NCI-H1092 treated with DMSO at 0.1 percent for 48 hours (cell line): ENCODE data around the gene FOXP4.
A peak's percentile ranks its signal among the peaks of the same experiment; 100 is the strongest.
"Not testable (repeated sequence)": the region's sequence is repeated elsewhere in the genome, so short reads cannot be mapped to it uniquely, and the experiment has no call there.

Experiments used
- DNase-seq: peaks from one replicate; lab custom pipeline; 2025; lab: John Stamatoyannopoulos, UW

FOXP4 gene

DNA sequence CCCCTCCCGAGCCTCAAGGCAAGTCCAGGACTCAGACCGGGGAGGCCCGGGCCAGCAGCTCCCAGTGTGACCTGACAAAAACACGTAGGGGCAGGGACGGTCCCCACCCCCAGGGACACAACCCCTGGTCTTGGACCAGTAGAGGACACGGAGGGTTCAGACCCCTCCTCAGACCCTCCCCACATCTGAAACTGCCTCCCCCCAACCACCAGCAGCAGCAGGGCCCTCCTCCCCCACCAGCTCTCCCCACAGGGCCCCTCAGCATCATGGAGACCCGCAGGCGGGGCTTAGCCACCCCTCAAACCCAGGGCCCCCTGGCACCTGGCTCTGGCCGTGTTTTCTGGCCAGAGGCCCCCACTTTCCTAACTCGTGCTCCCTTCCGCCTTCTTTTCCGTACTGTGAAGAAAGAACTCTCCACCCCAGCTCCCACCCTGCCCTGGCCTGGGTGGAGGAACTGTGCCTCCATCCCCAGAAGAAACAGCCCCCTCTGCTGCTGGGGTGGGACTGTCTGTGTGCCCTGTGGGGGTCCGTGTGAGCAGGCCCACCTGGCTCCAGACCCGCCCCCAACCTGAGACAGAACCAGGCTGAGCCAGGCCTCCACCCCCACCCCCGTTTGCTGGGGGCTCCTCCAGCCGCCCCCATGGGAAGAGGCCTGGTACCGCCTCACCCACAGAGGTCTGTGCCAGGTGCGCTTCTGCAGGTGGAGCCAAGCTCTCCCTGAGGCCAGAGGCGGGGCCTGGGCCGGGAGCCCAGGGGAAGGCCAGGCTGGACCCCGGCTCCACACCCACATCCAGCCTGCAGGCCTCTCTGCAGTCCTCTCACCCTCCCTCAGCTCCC, 53.1 kb downstream of the FOXP4 start:
- DNase-seq: no peak

DNA sequence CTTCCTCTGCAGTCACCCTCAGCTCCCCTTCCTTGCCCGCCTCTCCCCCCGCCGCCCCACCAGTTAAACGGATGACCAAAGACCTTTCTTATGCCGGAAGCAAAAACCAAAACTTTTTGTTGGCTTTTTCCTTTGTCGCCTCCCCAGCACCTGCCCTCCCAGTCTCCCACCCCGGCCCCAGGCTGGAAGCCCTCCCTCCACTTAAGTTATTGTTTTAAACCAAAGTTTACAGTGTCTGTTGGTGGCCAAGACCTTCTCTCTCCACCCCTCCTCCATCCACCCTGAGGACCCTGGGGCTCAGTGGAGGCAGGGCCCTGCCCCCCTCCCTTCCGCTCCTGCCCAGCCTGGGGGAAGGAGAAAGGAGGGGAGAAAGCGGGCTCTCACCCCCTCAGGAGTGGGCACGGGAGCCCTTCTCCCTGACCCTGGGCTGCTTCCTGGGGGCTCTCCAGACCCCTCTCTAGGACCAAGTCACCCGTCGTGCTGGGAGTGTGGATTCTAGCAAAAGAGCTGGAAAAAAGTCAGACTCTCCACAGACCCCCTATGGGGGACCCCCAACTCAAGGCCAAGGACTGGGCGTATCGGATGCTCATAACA, 53.8 kb downstream of the FOXP4 start:
- DNase-seq: no peak

DNA sequence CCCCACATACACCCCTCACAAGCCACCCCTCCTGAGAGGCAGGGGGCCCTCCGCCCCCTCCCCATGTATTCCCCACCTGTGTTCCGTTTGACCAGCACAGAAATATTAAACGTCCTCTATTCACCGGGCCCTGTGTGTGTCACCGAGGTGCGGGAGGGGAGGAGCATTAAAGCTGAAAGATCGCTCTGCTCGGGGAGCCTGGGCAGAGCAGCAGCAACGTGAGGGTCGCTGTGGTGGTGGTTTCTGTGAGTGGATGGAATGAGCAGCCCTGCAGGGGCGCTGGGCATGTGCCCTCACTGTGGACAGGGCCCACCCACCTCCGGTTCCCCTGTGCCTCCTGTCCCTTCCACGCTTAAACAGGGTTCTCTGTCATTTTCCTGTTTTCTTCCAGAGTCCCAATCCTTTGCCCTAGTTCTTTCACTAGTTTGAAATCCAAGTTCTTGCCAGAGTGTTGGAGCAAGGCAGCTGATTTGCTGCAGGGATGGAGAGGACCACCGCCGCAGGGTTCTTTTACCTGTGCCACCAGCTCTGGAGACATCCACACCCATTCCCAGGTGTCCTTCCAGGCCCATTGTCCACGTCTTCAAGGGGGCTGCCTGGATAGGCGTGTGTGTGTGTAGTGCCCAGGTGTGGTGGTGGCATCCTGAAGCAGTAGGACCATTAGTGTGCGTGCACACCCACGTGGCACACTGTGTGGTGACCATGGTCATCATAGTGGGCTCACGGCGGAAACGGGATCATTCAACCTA, 54.5 kb downstream of the FOXP4 start:
- no peak for DNase-seq

DNA sequence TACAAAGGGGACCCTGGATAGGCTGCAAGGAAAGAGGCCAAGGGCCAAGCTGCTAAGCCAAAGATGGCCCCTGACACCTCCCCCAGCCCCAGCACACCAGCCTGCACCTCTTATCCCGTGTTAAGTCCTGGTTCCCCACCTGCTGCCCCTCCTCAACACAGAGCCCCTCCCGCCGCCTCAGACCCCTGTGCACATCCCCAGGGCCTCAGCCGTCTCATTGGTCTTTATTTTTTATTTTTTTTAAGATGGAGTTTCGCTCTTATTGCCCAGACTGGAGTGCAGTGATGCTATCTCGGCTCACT, 55.0 kb downstream of the FOXP4 start:
- DNase-seq: no peak

DNA sequence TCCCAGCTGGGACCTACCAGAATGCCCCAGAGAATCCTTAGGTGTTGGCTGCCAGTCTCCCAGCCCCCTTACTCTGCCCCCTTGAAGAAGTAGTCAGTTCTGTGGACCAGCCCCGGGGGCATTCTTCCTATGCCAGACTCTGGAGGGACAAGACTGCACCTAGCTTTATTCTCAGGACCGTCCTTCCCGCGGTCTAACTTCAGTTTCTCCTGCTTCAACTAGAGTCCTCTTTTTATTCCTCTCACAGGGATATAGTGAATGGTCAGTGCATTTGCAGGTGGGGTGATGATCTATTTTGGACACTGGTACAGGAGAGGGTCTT, 56.2 kb downstream of the FOXP4 start:
- DNase-seq: no peak

DNA sequence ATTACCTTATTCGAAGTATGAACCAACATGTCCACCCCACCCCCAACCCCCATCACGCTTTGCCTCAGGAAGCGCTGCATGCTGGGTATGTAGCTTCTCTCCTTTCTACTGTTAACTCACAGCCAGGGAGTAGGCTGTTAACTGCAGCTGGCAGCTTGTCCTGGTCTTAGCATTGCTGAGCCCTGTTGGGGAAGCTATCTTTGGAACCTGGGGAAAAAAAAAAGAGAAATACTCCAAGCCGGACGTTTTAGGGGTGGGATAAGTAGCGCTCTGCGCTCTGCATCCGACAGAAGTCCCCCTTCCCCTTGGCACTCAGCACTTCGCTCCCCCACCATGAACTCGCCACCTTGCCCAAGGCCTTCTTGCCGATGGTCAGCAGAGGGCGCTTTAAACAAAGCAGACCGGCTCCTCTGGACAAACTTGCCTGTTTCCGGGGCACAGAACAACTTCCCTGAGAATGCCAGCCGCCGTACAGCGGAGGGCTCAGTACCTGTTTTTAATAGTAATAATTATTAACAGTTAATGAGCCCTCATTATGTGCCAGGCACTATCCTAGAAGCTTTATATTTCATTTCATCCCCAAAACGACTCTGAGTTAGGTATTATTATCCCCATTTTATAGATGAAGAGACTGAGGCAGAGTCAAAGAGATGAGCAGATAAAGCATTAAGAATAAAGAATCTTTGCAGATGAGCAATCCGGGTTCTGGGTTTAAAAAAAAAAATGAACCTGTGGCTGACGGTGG, 56.9 kb downstream of the FOXP4 start:
- DNase-seq: peak; percentile 81

DNA sequence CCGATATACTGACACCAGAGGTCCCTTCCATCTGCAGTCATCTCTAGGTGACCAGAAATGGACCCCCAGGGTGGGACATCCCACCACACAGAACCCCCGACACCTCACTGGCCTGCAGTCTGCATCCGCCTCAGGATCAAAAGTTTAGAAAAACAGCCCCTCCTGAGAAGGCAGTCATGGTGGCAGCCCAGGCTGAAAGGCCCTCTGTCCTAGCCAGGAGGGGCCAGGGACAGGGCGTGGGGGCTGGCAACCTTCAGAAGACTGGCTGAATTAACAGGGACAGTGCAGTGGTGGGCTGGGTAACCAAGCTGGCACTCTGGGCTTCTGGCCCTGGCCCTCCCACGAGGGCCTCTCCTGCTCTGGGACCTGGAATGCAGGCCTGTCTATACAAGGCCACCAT, 57.8 kb downstream of the FOXP4 start:
- DNase-seq: no peak

DNA sequence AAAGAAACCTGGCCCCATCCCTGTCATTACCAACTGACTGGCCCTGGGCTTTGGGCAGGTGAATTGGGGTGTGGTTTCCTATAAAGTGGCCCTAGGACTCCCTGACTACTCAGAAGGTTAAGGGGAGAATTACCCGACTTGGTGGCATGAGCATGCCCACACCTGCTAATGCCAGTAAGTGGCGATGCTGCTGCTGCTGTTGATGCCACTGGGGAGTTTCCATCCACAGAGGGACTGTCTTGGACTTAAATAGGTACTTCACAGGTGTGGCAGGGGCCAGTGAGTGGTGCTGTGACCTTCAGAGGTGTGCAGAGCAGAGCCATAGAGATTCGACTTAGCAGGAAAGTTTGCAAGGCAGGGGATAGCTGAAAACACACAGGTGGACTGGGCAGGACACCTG, 59.5 kb downstream of the FOXP4 start:
- DNase-seq: no peak

DNA sequence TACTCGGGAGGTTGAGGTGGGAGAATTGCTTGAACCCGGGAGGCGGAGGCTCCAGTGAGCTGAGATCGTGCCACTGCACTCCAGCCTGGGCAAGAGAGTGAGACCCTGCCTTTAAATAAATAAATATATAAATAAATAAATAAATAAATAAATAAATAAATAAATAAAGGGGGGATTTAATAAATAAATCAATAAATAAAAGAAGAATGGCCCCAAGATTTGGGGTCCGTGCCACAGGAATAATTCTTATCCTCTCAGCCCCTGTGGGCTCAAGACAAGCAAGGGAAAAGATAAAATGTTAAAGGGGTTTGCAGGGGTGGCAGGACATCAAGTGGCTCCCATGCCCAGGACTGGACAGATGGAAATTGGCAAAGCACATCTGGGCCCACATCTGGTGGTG, 60.9 kb downstream of the FOXP4 start:
- no peak for DNase-seq

DNA sequence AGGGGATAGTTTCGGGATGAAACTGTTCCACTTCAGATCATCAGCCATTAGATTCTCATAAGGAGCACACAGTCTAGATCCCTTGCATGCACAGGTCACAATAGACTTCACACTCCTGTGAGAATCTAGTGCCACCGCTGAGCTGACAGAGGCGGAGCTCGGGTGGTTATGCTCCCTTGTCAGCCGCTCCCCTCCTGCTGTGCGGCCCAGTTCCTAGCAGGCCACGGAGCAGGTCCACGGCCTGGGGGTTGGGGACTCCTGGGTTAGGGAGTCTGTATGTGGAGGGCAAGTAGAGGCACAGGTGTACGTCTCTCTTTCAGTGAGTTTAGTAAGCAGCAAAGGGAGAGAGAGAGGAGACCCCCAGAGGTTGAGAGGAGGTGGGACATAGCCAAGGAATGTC, 61.6 kb downstream of the FOXP4 start:
- no peak for DNase-seq

DNA sequence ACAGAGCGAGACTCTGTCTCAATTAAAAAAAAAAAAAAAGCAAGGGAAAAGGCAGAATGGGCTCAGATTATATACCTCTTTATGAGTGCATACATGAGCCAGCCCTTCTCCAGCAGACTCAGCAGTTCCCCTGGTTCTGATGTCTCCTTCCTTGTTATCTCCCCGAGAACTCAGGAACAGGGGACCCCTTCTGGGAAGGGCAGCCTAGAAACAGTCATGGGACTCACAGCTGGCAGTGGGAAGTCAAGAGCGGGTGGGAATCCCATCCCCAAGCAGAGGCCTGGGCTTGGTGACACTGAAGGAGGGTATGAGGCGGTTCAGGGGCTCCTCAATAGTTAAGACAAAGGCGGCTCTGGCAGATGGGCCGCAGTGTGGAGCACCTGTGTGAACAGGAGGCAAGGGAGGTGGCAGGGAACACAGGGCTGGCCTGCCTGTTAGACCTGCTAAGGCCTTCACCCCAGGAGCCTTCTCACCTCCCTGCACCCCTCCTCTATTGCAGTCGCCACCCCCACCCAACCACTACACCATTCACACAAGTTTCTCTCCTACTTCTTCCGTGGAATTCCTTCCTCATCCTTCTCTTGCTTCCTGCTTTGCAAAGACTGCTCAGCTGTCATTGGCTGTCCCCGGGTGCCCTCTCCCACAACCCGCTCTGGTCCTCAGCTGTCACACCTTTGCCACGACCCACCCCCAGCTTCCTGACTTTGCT, 62.4 kb downstream of the FOXP4 start:
- no peak for DNase-seq

DNA sequence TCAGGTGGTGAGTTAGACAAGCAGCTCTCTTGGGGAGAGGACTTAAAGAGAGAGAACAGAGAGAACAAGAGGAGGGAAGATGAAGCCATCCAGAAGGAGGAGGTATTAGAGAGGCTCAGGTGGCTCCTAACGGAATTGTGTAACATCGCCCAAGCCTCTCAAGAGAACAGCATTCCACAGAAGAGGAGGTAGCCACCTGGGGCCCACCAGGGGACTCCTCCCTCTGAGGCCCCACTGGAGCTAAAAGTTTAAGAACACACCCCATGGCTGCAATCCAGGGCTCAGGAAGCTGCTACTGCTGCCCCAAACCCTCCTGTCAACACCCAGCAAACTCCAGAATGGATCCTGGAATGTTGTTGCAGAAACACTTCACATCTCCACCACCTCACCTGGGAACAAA, 68.5 kb downstream of the FOXP4 start:
- no peak for DNase-seq

DNA sequence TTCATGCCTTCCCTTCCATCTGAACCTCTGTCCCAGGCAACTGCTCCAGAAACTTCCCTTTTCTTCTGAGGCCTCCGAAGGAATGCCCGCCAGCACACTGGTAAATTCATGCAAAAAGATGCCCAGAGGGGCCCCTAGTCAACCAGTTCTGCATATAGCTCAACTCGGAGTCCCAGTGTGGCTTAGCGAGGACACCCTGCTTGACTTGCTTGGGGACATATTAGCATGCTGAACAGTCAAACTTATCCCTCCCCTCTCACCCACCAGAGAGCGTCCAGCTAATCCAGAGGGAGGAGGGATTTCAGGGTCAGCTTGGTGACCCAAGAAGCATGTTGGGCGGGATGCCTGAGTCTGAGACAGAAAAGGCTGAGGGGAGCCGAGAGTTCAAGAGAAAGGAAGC, 69.1 kb downstream of the FOXP4 start:
- no peak for DNase-seq

DNA sequence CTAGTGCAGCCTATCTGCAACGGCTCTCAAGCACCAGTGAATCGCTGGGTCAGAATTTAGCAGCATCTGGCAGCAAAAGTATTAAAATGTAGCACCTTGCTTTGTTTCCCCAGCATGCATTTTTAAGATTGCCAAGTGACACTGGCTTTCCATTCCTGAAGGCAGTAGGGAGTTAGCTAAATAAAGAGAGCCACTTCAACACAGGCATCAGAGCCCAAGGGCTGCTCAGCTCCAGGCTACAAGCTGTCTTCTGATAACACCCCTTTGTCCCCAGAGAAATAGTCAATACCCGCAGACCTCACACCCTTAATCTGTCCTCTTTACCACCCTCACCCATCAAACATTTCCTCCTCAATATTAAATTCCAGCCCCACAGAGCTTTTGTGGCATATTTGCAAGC, 72.4 kb downstream of the FOXP4 start:
- no peak for DNase-seq

DNA sequence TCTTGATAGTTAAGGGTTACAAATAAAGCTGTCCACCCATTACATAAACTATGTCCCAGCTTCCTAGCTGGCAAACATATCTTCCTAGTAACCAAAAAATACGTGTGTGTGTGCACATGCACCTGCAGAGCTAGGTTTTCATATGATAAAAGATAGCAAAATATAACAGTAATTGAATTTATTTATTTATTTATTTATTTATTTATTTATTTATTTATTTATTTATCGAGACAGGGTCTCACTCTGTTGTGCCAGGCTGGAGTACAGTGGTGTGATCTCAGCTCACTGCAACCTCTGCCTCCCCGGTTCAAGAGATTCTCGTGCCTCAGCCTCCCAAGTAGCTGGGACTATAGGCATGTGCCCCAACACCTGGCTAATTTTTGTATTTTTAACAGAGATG, 73.0 kb downstream of the FOXP4 start:
- not testable (repeated sequence) for DNase-seq

DNA sequence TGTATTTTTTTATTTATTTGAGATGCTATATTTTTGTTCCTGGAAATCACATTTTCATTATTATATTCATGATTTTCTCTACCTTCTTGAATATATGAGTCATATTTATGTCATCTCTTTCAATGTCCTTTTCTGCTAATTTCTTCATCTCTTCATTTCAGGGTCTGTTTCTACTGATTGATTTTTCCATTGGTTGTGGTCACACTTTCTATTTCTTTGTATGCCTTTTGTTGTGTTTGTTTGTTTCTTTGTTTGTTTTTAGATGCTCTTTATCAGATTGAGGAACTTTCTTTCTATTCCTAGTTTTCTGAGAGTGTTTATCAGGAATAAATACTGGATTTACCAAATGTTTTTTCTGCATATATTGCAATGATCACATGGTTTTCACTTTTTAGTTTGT, 75.2 kb downstream of the FOXP4 start:
- no peak for DNase-seq

DNA sequence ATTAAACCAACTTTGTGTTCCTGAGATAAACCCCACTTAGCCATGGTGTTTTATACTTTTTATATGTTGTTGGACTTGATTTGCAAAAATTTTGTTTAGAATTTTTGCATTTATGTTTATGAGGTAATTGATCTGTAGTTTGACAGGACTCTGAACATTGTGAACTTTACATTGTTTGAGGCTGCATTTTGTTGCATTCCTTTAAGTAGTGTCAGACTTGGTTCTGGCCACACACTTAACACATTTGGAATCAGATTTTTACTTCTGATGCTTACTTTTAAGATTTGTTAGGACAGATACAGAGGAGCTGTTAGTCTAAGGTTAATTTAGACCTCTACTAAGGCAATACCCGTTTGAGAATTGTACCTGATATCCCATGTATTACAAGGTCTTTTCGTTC, 75.6 kb downstream of the FOXP4 start:
- no peak for DNase-seq

DNA sequence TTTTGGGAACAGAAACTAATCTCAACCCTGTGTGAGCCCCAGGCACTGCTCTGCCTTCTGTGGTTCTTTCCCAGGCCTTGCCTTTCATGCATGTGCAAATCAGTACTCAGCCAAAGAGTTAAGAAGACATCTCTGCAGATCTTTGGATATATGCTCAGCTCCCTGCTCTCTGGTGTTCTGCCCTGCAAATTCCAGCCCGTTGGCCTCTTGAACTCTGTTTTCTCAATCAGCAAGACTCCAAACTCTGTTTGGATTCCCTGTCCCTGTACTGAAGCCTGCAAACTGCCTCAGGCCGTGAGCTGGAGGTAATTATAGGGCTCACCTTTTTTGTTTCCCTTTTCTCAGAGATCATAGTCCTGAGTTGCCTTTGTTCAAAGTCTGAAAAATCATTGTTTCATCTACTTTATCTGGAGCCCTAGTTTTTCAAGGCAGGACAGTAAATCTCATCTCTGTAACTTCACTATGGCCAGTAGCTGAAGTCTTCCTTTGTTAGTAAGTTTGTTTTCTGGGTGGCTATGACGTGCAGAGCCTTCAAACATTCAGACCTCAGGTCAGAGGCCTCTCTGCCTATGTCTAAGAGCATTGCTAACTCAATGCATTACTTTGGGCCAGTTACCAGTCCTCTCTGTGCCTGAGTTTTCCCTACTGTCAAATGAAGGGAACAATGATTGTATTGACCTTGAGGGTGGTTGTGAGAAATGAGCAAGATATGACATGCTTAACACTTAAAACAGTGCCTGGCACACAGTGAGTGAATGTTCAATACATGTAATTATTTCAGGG, 76.2 kb downstream of the FOXP4 start:
- no peak for DNase-seq

DNA sequence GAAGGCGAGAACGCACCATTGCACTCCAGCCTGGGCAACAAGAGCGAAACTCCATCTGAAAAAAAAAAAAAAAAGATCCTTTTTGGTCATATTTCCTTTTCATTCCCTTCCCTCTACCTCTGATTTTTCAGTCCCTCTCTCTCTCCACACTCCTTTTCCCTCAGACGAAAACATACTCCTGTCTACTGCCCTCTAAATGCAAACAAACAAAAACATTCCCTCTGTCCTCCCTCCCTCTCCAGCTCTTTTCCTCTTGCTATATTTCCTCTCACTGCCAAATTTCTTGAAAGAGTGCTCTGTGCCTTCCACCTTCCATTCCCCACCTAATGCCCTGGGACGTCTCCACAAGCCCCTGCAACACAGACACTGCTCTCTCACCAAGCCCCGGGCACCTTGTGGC, 77.1 kb downstream of the FOXP4 start:
- no peak for DNase-seq

DNA sequence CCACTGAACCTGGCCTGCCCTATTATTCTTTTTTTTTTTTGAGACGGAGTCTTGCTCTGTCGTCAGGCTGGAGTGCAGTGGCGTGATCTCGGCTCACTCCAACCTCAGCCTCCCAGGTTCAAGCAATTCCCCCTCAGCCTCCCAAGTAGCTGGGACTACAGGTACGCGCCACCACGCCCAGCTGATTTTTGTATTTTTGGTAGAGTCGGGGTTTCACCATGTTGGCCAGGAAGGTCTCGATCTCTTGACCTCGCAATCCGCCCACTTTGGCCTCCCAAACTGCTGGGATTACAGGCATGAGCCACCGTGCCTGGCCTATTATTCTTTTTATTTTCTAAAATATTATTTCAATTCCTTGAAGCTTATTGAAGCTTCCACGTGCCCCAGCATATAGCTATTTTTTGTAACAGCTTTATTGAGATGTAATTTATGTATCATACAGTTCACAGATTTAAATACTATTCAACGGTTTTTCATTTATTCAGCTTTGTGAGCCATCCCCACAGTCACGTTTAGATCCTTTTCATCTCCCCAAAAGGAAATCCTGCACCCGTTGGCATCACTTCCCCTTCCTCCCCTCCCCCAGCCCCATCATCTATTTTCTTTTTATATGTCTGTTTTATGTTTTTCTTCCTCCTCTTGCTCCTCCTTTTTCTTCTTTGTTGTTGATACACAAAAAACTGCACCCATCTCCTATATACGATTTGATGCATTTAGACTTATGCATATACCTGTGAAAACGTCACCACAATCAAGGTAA, 78.6 kb downstream of the FOXP4 start:
- DNase-seq: no peak

DNA sequence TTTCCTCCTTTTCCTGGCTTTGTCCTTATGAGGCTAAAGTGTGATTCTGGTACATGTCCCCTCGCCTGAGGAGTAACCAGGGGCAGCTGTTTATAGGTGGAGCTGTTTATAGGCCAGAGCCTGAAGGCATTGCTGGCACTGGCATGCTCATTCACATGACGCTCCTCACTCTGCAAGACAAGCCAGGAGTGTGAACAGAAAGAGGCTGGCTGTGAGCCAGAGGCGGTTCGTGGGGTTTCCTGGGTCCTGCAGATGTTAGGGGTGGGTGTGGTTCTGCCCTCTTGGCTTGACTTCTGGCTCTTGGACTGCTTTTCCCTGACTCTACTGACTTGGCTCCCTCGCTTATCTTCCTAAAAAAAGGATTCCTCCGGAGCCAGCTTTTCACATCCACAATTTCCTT, 79.3 kb downstream of the FOXP4 start:
- peak; percentile 21 for DNase-seq
